HCT116 (cell line): ENCODE results near the gene MUC4. TPM values are rescaled to one million over a fixed set of nuclear protein-coding genes. Genes with fewer than 3 reads are reported as not detected.

ENCODE experiments used
- ATAC-seq: fragments of 200-7000 bp; cut with Tn5 transposase; 2 replicates; pipeline ENCODE4 v1.9.1; 2020; ENCODE audit warnings: mild to moderate bottlenecking, moderate library complexity
- BruUV-seq: library from RNA; stranded (reverse); fragments of 400-500 nt; replicated peaks from 2 replicates; lab custom pipeline; 2021; lab: Mats Ljungman, UMichigan
- CTCF ChIA-PET: fragments of 300-600 bp; sonication (Branson Sonifier 250); formaldehyde crosslinking; loops from one replicate; lab custom pipeline; 2021; ENCODE audit warnings: antibody characterized with exemption; lab: Charles Lee
- POLR2A ChIA-PET: fragments of 300-600, 350-600 bp; sonication (Branson Sonifier 250); formaldehyde crosslinking; loops from one replicate; lab custom pipeline; 2021; ENCODE audit warnings: antibody characterized with exemption; lab: Charles Lee
- RAD21 ChIA-PET, 2 experiments: fragments of 300-600 bp; sonication (Branson Sonifier 250); formaldehyde crosslinking; loops; one replicate each; lab custom pipeline; 2023; ENCODE audit warnings: low total read pairs in 2 of 2; ENCODE audit not compliant: uncharacterized antibody in 2 of 2, unreplicated experiment in 2 of 2, low non-redundant PET in 1 of 2; lab: Charles Lee
- DNase-seq: peaks from one replicate; pipeline ENCODE4 v3.0.0-alpha.2; 2010; ENCODE audit warnings: low read depth, low spot score
- H2AFZ ChIP-seq: fragments of 200-600 bp; shearing (Covaris generic), sonication (generic); 2 replicates; pipeline ENCODE4 v1.6.1; 2017; ENCODE audit warnings: low read depth, mixed run types, mixed read lengths, antibody characterized with exemption, low read length; ENCODE audit not compliant: poor library complexity, severe bottlenecking
- H3K27ac ChIP-seq: 2 replicates; pipeline ENCODE4 v1.5.1; 2012; ENCODE audit warnings: low read depth, low read length
- H3K27me3 ChIP-seq: fragments of 200-600 bp; sonication (generic); 2 replicates; pipeline ENCODE4 v1.6.1; 2016; ENCODE audit warnings: mixed run types, low read length, mixed read lengths; ENCODE audit not compliant: insufficient read depth
- H3K36me3 ChIP-seq, 2 experiments: fragments of 200-500 bp in 1 of 2; fragments of 200-600 bp in 1 of 2; sonication (Bioruptor generic) in 1 of 2; sonication (generic) in 1 of 2; 2 replicates each; pipeline versions ENCODE4 v1.5.1 to v1.6.1; 2014 to 2016; ENCODE audit warnings: low read length in 2 of 2, inconsistent platforms in 1 of 2, mixed read lengths in 1 of 2, mixed run types in 1 of 2; ENCODE audit not compliant: insufficient read depth in 2 of 2, control insufficient read depth in 1 of 2
- H3K4me1 ChIP-seq, 2 experiments: fragments of 200-600 bp in 1 of 2; sonication (generic) in 1 of 2; 2 replicates each; pipeline versions ENCODE4 v1.5.1 to v1.6.1; 2012 to 2017; ENCODE audit warnings: low read length in 2 of 2, inconsistent platforms in 1 of 2, mild to moderate bottlenecking in 1 of 2, mixed read lengths in 1 of 2, mixed run types in 1 of 2, moderate library complexity in 1 of 2; ENCODE audit not compliant: insufficient read depth in 2 of 2, control insufficient read depth in 1 of 2
- H3K4me2 ChIP-seq: fragments of 200-600 bp; sonication (generic); 2 replicates; pipeline ENCODE4 v1.6.1; 2017; ENCODE audit warnings: mixed run types, low read length, mixed read lengths
- H3K4me3 ChIP-seq, 2 experiments: fragments of 200-600 bp in 1 of 2; sonication (generic) in 1 of 2; replicated peaks in 1 of 2; 2 replicates each; pipeline ENCODE4 v1.5.1; 2011 to 2016; ENCODE audit warnings: low read length in 2 of 2, control low read depth in 1 of 2, low read depth in 1 of 2, mild to moderate bottlenecking in 1 of 2, mixed read lengths in 1 of 2, mixed run types in 1 of 2
- H3K79me2 ChIP-seq: fragments of 200-600 bp; sonication (generic); 2 replicates; pipeline ENCODE4 v1.6.1; 2017; ENCODE audit warnings: mild to moderate bottlenecking, mixed run types, low read length, moderate library complexity, mixed read lengths; ENCODE audit not compliant: insufficient read depth
- H3K9ac ChIP-seq: fragments of 200-600 bp; sonication (generic); 2 replicates; pipeline ENCODE4 v1.6.1; 2016; ENCODE audit warnings: low read length, mixed read lengths
- H3K9me2 ChIP-seq: fragments of 200-600 bp; sonication (generic), shearing (Covaris generic); 2 replicates; pipeline ENCODE4 v1.6.1; 2017; ENCODE audit warnings: mixed run types, mild to moderate bottlenecking, moderate library complexity; ENCODE audit not compliant: insufficient read depth
- H3K9me3 ChIP-seq, 2 experiments: fragments of 200-500 bp in 1 of 2; fragments of 200-600 bp in 1 of 2; sonication (Bioruptor generic) in 1 of 2; sonication (generic) in 1 of 2; 2 replicates each; pipeline ENCODE4 v1.6.1; 2014 to 2017; ENCODE audit warnings: low read length in 2 of 2, mixed read lengths in 2 of 2, inconsistent platforms in 1 of 2, low read depth in 1 of 2, mild to moderate bottlenecking in 1 of 2, mixed run types in 1 of 2, moderate library complexity in 1 of 2; ENCODE audit not compliant: control insufficient read depth in 1 of 2, insufficient read depth in 1 of 2
- H4K20me1 ChIP-seq: fragments of 200-600 bp; sonication (generic), shearing (Covaris generic); 2 replicates; pipeline ENCODE4 v1.6.1; 2017; ENCODE audit warnings: mixed run types, mild to moderate bottlenecking, moderate library complexity; ENCODE audit not compliant: insufficient read depth
- CEBPB ChIP-seq: IDR thresholded peaks from 2 replicates; pipeline ENCODE4 v1.6.1; 2012; ENCODE audit warnings: low read depth
- EGR1 ChIP-seq: IDR thresholded peaks from 2 replicates; pipeline ENCODE4 v1.6.1; 2012; ENCODE audit warnings: low read depth
- ELF1 ChIP-seq: IDR thresholded peaks from 2 replicates; pipeline ENCODE4 v1.6.1; 2012; ENCODE audit warnings: low read depth, borderline replicate concordance
- EZH2phosphoT487 ChIP-seq: fragments of 200-600 bp; IDR thresholded peaks from 2 replicates; pipeline ENCODE4 v1.6.1; 2018; ENCODE audit warnings: antibody characterized with exemption, borderline replicate concordance
- FOSL1 ChIP-seq: IDR thresholded peaks from 2 replicates; pipeline ENCODE4 v1.6.1; 2012; ENCODE audit warnings: low read depth
- JUND ChIP-seq: IDR thresholded peaks from 2 replicates; pipeline ENCODE4 v1.6.1; 2012
- POLR2A ChIP-seq: IDR thresholded peaks from 2 replicates; pipeline ENCODE4 v1.7.0; 2011; ENCODE audit warnings: borderline replicate concordance; ENCODE audit not compliant: insufficient read depth, insufficient read length; ENCODE audit errors: extremely low read depth
- POLR2AphosphoS5 ChIP-seq: IDR thresholded peaks from 2 replicates; pipeline ENCODE4 v1.6.1; 2011; ENCODE audit warnings: mild to moderate bottlenecking, low read depth, low read length, moderate library complexity
- RAD21 ChIP-seq: IDR thresholded peaks from 2 replicates; pipeline ENCODE4 v1.6.1; 2012; ENCODE audit warnings: low read depth, mild to moderate bottlenecking
- SIN3A ChIP-seq: IDR thresholded peaks from 2 replicates; pipeline ENCODE4 v1.6.1; 2012; ENCODE audit warnings: low read depth
- SP1 ChIP-seq: IDR thresholded peaks from 2 replicates; pipeline ENCODE4 v1.6.1; 2012; ENCODE audit warnings: low read depth
- ZFX ChIP-seq: fragments of 450-650 bp; IDR thresholded peaks from 2 replicates; pipeline ENCODE4 v1.6.1; 2017
- ZNF274 ChIP-seq: fragments of 200-500 bp; sonication (Bioruptor generic); IDR thresholded peaks from 2 replicates; pipeline ENCODE4 v1.6.1; 2014; ENCODE audit warnings: mild to moderate bottlenecking, low read depth, low read length, inconsistent platforms
- intact Hi-C: fragments of 100-400 bp; cut with micrococcal nuclease; formaldehyde crosslinking; loops from 2 replicates; pipeline ENCODE4 v1.10.0; 2022
- total RNA-seq: library from RNA; stranded (reverse); gene quantifications from one replicate; pipeline ENCODE4 v1.2.1, GENCODE V29; 2021; ENCODE audit not compliant: unreplicated experiment
- TF ChIP-seq, protein P1 (sequence below): IDR thresholded peaks from 2 replicates; pipeline ENCODE4 v1.6.1; 2012
- TF ChIP-seq, protein P2 (sequence below), 3 experiments: fragments of 200-600 bp in 1 of 3; sonication (generic) in 1 of 3; IDR thresholded peaks in 2 of 3; conservative IDR thresholded peaks in 1 of 3; 2 replicates each; pipeline ENCODE4 v1.5.1; 2012 to 2017; ENCODE audit warnings: low read depth in 2 of 3, low read length in 2 of 3, antibody characterized with exemption in 1 of 3, borderline replicate concordance in 1 of 3, control low read depth in 1 of 3, mild to moderate bottlenecking in 1 of 3, mixed read lengths in 1 of 3, mixed run types in 1 of 3, moderate library complexity in 1 of 3; ENCODE audit not compliant: insufficient read depth in 1 of 3
- TF ChIP-seq, protein P3 (sequence below): IDR thresholded peaks from 2 replicates; pipeline ENCODE4 v1.6.1; 2012; ENCODE audit warnings: low read depth
- TF ChIP-seq, protein P4 (sequence below): IDR thresholded peaks from 2 replicates; pipeline ENCODE4 v1.6.1; 2012

MUC4 gene
- total RNA-seq, 1 experiment from 2014 or later, result 0.64 TPM

DNA sequence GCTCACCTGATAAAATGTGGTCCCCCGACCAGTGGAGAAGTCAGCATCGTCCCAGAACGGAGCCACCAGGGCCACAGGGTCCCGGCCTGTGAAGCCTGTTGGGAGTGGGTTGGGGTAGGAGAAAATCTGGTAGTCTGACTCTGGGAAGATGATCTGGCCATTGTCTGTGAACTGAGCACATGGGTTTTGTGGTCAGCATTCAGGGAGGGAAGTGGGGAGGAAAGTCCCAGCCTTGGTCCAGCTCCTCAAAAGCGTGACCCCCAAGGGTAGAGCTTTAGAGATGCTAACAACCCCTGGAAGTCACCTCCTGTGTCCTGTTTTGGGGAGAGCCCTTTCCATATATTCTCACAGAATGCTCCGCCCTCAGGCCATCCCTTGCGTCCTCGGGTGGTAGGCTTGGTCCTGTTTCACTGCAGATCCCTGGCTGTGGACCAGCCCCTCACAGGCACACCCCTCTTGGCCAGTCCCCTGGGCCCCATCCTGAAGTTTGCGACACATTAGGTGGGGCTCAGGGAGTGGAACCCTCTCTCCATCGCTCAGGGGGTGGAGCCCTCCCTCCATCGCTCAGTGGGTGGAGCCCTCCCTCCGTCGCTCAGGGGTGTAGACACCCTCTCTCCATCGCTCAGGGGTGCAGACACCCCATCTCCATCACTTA lies 40.0 kb downstream of the MUC4 start:
- no peak overlapping the region for H3K4me3 ChIP-seq
- ChIA-PET RAD21 (no interaction called here), CTCF (no interaction called here), POLR2A (no interaction called here)
- H3K9me3 ChIP-seq, result no peaks in the 10 kb centered on the region
- no peak overlapping the region for H3K4me2 ChIP-seq
- no peaks in the 10 kb centered on the region for H4K20me1 ChIP-seq
- H2AFZ ChIP-seq, result no peak overlapping the region
- H3K36me3 ChIP-seq, result no peaks in the 10 kb centered on the region
- no peak for TF ChIP-seq EGR1
- no peak for TF ChIP-seq ZFX
- TF ChIP-seq JUND, result no peak
- no peak for TF ChIP-seq SIN3A
- no peak for TF ChIP-seq POLR2AphosphoS5
- TF ChIP-seq, protein P1, sequence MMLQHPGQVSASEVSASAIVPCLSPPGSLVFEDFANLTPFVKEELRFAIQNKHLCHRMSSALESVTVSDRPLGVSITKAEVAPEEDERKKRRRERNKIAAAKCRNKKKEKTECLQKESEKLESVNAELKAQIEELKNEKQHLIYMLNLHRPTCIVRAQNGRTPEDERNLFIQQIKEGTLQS, result no peak
- TF ChIP-seq, protein P2, sequence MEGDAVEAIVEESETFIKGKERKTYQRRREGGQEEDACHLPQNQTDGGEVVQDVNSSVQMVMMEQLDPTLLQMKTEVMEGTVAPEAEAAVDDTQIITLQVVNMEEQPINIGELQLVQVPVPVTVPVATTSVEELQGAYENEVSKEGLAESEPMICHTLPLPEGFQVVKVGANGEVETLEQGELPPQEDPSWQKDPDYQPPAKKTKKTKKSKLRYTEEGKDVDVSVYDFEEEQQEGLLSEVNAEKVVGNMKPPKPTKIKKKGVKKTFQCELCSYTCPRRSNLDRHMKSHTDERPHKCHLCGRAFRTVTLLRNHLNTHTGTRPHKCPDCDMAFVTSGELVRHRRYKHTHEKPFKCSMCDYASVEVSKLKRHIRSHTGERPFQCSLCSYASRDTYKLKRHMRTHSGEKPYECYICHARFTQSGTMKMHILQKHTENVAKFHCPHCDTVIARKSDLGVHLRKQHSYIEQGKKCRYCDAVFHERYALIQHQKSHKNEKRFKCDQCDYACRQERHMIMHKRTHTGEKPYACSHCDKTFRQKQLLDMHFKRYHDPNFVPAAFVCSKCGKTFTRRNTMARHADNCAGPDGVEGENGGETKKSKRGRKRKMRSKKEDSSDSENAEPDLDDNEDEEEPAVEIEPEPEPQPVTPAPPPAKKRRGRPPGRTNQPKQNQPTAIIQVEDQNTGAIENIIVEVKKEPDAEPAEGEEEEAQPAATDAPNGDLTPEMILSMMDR (IDR thresholded peaks at IDR 0.05 in 2 of 3, conservative IDR thresholded peaks at IDR 0.05 in 1 of 3; ENCODE audit: borderline replicate concordance in 1 of 3, insufficient read depth in 1 of 3, low read depth in 2 of 3, low read length in 2 of 3), result no peak
- TF ChIP-seq FOSL1, result no peak
- TF ChIP-seq CEBPB, result no peak
- no peak for TF ChIP-seq ELF1
- no peak for TF ChIP-seq RAD21
- no peak for TF ChIP-seq ZNF274
- TF ChIP-seq POLR2A, result no peak
- TF ChIP-seq, protein P3, sequence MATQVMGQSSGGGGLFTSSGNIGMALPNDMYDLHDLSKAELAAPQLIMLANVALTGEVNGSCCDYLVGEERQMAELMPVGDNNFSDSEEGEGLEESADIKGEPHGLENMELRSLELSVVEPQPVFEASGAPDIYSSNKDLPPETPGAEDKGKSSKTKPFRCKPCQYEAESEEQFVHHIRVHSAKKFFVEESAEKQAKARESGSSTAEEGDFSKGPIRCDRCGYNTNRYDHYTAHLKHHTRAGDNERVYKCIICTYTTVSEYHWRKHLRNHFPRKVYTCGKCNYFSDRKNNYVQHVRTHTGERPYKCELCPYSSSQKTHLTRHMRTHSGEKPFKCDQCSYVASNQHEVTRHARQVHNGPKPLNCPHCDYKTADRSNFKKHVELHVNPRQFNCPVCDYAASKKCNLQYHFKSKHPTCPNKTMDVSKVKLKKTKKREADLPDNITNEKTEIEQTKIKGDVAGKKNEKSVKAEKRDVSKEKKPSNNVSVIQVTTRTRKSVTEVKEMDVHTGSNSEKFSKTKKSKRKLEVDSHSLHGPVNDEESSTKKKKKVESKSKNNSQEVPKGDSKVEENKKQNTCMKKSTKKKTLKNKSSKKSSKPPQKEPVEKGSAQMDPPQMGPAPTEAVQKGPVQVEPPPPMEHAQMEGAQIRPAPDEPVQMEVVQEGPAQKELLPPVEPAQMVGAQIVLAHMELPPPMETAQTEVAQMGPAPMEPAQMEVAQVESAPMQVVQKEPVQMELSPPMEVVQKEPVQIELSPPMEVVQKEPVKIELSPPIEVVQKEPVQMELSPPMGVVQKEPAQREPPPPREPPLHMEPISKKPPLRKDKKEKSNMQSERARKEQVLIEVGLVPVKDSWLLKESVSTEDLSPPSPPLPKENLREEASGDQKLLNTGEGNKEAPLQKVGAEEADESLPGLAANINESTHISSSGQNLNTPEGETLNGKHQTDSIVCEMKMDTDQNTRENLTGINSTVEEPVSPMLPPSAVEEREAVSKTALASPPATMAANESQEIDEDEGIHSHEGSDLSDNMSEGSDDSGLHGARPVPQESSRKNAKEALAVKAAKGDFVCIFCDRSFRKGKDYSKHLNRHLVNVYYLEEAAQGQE, result no peak
- TF ChIP-seq, protein P4, sequence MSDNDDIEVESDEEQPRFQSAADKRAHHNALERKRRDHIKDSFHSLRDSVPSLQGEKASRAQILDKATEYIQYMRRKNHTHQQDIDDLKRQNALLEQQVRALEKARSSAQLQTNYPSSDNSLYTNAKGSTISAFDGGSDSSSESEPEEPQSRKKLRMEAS, result no peak
- TF ChIP-seq EZH2phosphoT487, result no peak
- no peak for TF ChIP-seq SP1
- no peaks in the 10 kb centered on the region for H3K4me1 ChIP-seq
- no peaks in the 10 kb centered on the region for H3K79me2 ChIP-seq
- no peak overlapping the region for H3K9ac ChIP-seq
- H3K27me3 ChIP-seq, result no peaks in the 10 kb centered on the region
- H3K9me2 ChIP-seq, result no peaks in the 10 kb centered on the region
- ATAC-seq (no peak), DNase-seq (no peak)
- H3K27ac ChIP-seq, result no peak overlapping the region
- intact Hi-C loops, result loop anchor here (10.0 kb wide), 1 partner anchor 117 kb away; no protein-coding TSS in a partner anchor
- BruUV-seq, result no TSS peak
